D341Med (cell line): ENCODE data around the gene ZNF808.
A peak's percentile ranks its signal among the peaks of the same experiment; 100 is the strongest.
"Not testable (repeated sequence)": the region's sequence is repeated elsewhere in the genome, so short reads cannot be mapped to it uniquely, and the experiment has no call there.

Source experiments
- DNase-seq: peaks from one replicate; pipeline ENCODE4 v3.0.0; 2012; ENCODE audit warnings: low spot score

Gene ZNF808

DNA sequence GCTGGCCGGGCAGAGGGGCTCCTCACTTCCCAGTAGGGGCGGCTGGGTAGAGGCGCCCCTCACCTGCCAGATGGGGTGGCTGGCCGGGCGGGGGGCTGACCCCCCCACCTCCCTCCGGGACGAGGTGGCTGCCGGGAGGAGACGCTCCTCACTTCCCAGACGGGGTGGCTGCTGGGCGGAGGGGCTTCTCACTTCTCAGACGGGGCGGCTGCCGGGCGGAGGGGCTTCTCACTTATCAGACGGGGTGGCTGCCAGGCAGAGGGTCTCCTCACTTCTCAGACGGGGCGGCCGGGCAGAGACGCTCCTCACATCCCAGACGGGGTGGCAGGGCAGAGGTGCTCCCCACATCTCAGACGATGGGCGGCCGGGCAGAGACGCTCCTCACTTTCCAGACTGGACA lies 66.0 kb downstream of the ZNF808 start:
- not testable (repeated sequence) for DNase-seq

DNA sequence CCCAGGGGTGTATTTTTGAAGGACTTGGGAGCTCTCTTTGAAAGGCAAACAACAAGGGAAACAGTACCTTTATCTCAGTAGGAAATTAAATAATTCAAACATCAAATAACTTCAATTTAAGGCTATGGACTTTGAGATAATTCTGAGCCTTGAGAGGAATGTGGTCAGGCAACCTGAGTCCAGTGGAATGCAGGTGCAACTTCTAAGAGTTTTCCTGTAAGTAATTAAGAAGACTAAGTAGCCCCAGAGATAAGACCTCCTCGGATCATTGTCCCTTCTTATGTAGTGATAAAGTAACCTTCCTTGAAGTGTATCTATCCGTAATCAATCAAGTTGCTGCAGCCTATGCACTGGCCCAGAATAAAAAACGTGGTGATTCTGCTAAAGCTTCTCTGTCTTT lies 71.8 kb downstream of the ZNF808 start:
- no peak for DNase-seq

DNA sequence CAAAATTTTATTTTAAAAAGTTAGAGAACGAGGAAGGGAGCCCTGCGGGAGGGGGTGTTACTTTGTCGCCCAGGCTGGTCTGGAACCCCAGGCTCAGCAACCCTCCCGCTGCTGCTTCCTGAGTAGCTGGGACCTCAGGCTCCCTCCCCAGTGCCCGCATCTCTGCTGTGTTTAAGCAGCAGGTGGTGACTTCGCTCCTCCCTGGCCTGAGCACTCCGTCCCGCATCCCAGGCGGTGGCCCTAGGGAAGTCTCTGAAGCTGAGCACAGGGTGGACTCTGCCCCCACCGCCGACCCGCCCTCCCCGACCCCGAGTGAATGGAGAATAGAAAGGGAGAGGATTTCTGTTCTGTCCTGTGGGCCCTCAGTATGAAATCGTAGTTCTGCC lies 73.2 kb downstream of the ZNF808 start:
- no peak for DNase-seq

DNA sequence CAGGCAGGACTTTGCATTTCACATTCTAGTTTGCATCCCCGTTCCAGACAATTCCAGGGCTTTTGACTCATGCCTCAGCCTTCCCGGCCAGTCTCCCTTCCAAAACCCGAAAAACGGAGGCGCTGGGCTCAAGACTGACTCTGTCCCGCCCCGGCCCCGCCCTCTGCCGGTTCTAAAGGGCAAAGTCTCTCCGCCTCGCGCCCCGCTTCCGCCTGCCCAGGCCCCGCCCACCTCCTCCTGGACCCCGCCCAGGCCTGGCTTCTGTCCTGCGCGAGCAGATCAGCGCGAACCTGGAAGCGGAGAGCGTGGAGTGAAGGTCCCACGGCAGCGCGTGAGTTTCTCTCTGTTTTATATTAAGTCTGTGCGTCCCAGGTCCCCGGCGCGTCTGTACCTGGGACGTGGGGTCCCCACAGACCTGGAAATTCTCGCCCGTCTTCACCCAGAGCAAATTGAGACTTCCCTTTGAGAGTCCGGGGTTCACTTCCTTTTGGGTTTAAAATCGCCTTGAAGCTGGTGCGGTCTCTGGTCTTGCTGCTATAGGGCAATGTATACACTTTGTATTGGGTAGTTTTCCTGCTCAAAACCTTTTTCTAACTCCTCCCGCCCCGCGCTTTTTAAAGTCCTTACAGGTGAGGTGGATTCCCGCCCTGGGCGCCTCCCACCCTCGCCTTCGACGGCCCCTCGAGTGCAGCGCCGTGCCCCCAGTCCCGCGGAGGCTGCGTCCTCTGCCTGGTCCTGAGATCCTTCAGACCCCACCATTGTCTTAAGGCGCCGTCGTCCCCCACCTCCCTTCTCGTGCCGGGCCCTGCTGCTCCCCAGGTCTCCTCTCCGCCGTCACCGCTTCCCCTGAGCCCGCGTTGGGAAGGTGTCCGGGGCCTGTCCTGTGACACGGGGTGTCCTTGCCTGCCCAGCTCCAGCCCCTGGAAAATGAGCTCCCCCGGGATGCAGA lies 73.8 kb downstream of the ZNF808 start:
- DNase-seq, result peak; percentile 95

DNA sequence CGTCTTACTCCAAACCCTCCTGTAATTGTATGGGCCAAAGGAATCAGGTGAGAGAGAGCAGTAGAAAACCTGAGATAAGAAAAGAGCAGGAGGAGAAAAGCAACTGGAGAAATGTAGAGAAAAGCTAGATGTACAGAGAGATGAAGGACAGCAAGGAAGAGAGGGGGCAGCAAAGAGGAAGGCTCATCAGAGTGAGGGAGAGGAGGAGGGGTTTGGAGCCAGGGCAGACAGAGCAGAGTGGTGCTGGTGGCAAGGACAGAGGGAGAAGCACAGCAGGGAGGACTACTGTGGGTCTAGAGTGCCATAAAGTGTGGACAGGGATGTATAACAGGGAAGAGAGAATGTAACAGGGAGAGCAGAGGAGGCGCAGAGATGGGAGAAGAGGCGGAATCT lies 74.5 kb downstream of the ZNF808 start:
- not testable (repeated sequence) for DNase-seq

DNA sequence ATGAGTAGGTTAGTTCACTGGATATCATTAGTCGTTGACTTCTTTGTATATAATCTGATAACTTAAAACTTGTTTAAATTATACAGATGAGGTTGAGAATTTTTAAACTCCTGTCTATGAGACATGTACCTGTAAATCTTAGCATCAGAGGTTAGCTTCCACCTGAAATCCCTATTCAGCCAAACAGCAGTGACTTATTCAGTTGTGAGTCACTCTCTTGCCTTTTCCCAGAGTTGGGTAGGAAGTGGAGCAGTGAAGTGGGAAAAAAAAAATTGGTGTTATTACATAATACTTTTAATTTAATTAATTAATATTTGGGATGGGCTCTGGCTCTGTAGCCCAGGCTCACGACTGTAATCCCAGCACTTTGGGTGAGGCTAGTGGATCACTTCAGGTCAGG lies 75.5 kb downstream of the ZNF808 start:
- DNase-seq, result no peak

DNA sequence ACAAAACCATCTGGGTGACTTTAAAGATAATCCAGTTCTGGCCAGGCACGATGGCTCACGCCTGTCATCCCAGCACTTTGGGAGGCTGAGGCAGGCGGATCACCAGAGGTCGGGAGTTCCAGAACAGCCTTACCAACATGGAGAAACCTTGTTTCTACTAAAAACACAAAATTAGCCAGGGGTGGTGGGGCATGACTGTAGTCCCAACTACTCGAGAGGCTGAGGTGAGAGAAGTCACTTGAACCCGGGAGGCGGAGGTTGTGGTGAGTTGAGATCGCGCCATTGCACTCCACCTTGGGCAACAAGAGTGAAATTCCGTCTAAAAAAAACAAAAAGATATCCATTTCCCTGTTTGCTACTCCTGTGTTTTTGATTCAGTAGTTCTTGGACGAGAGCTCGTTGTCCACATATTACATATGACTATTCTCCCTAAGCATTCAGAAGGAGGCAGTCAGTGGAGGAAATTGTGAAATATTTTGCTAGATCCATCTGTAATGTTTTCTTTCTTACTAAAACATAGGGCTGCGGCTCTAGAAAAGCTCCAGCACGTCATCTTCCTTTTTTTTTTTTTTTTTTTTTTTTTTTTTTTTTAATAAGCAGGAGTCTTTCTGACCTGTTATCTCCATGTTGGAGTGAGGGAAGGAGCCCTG lies 76.2 kb downstream of the ZNF808 start:
- no peak for DNase-seq
